OCI-LY7 (cell line): ENCODE data around the gene SLIT3. TPM values are rescaled to one million over a fixed set of nuclear protein-coding genes. Genes with fewer than 3 reads are reported as not detected.

ENCODE experiments used
- BruUV-seq: library from RNA; stranded (reverse); fragments of 400-500 nt; replicated peaks from 2 replicates; lab custom pipeline; 2021; lab: Mats Ljungman, UMichigan
- CTCF ChIA-PET: fragments of 300-600 bp; sonication (Branson Sonifier 250); formaldehyde crosslinking; loops from one replicate; lab custom pipeline; 2022; ENCODE audit warnings: antibody characterized with exemption; ENCODE audit not compliant: unreplicated experiment; lab: Charles Lee
- POLR2A ChIA-PET: fragments of 300-600 bp; sonication (Branson Sonifier 250); formaldehyde crosslinking; loops from one replicate; lab custom pipeline; 2022; ENCODE audit warnings: antibody characterized with exemption; lab: Charles Lee
- DNase-seq: peaks from one replicate; pipeline ENCODE4 v3.0.0-alpha.2; 2015; ENCODE audit warnings: low spot score
- H2AFZ ChIP-seq: fragments of 200-600 bp; sonication (generic), shearing (Covaris generic); 2 replicates; pipeline ENCODE4 v1.6.1; 2014; ENCODE audit warnings: mild to moderate bottlenecking, antibody characterized with exemption, low read length, moderate library complexity
- H3K27ac ChIP-seq: fragments of 200-600 bp; sonication (generic); 2 replicates; pipeline ENCODE4 v1.5.1; 2014; ENCODE audit warnings: mixed run types, low read depth, mild to moderate bottlenecking, moderate library complexity, low read length, inconsistent platforms; ENCODE audit not compliant: poor library complexity, severe bottlenecking
- H3K36me3 ChIP-seq: fragments of 200-600 bp; sonication (generic); 2 replicates; pipeline ENCODE4 v1.6.1; 2014; ENCODE audit warnings: mild to moderate bottlenecking, antibody characterized with exemption, low read length, moderate library complexity, mixed read lengths; ENCODE audit not compliant: insufficient read depth
- H3K4me1 ChIP-seq: fragments of 200-600 bp; sonication (generic); 2 replicates; pipeline ENCODE4 v1.5.1; 2014; ENCODE audit warnings: mild to moderate bottlenecking, low read length; ENCODE audit not compliant: insufficient read depth, poor library complexity, severe bottlenecking
- H3K4me2 ChIP-seq: fragments of 200-600 bp; sonication (generic); 2 replicates; pipeline ENCODE4 v1.6.1; 2014; ENCODE audit warnings: mild to moderate bottlenecking, low read length
- H3K4me3 ChIP-seq: fragments of 200-600 bp; sonication (generic); 2 replicates; pipeline ENCODE4 v1.5.1; 2014; ENCODE audit warnings: mild to moderate bottlenecking, low read depth, low read length; ENCODE audit not compliant: poor library complexity, severe bottlenecking
- H3K79me2 ChIP-seq: fragments of 200-600 bp; sonication (generic); 2 replicates; pipeline ENCODE4 v1.6.1; 2016; ENCODE audit warnings: low read depth, mild to moderate bottlenecking, low read length, moderate library complexity, mixed read lengths; ENCODE audit not compliant: insufficient read depth
- H3K9me2 ChIP-seq: fragments of 200-600 bp; sonication (generic); 2 replicates; pipeline ENCODE4 v1.6.1; 2016; ENCODE audit warnings: mild to moderate bottlenecking, low read length, mixed read lengths; ENCODE audit not compliant: insufficient read depth
- H3K9me3 ChIP-seq: fragments of 200-600 bp; sonication (generic); 2 replicates; pipeline ENCODE4 v1.6.1; 2014; ENCODE audit warnings: mild to moderate bottlenecking, mixed run types, low read length, mixed read lengths
- H4K20me1 ChIP-seq: fragments of 200-600 bp; sonication (generic); 2 replicates; pipeline ENCODE4 v1.6.1; 2014; ENCODE audit warnings: mild to moderate bottlenecking, antibody characterized with exemption, low read length, moderate library complexity, mixed read lengths; ENCODE audit not compliant: insufficient read depth
- CTCF ChIP-seq: fragments of 200-600 bp; sonication (generic); conservative IDR thresholded peaks from 2 replicates; pipeline ENCODE4 v1.5.1; 2014; ENCODE audit warnings: mild to moderate bottlenecking, antibody characterized with exemption, low read length, moderate library complexity, mixed read lengths
- EZH2phosphoT487 ChIP-seq: fragments of 200-600 bp; sonication (generic); IDR thresholded peaks from 2 replicates; pipeline ENCODE4 v1.6.1; 2018; ENCODE audit warnings: low read depth, borderline replicate concordance, mild to moderate bottlenecking, mixed run types, antibody characterized with exemption, low read length, moderate library complexity, mixed read lengths
- intact Hi-C: fragments of 100-400 bp; cut with micrococcal nuclease; formaldehyde crosslinking; loops from one replicate; pipeline ENCODE4 v1.10.0; 2022; ENCODE audit not compliant: unreplicated experiment
- total RNA-seq, 2 experiments: library from RNA; depleted of rRNA in 1 of 2; stranded (reverse); fragments of >200 nt in 1 of 2; shearing (Covaris generic) in 1 of 2; gene quantifications; 2 replicates each; pipeline ENCODE4 v1.2.3, GENCODE V29; 2014 to 2022

Gene SLIT3
- total RNA-seq, 2 experiments from 2014 or later = not detected

GRCh38 chr5:168667301-168667840 lies 633.6 kb downstream of the SLIT3 start:
- H3K9me2 ChIP-seq = no peaks in the 10 kb centered on the region
- H3K36me3 ChIP-seq = no peaks in the 10 kb centered on the region
- no peaks in the 10 kb centered on the region for H4K20me1 ChIP-seq
- no peaks in the 10 kb centered on the region for H3K4me1 ChIP-seq
- no peak overlapping the region for H3K4me3 ChIP-seq
- no peak for DNase-seq
- no peaks in the 10 kb centered on the region for H3K9me3 ChIP-seq
- no peak overlapping the region for H3K27ac ChIP-seq
- ChIA-PET CTCF (no interaction called here), POLR2A (interaction anchor here (1.2 kb wide), 1 partner anchor 19 kb away, joined by 4 read pairs; no protein-coding TSS in a partner anchor)
- BruUV-seq = no TSS peak
- intact Hi-C loops = no loop called here
- TF ChIP-seq EZH2phosphoT487 (no peak), CTCF (no peak)
- H3K79me2 ChIP-seq = no peaks in the 10 kb centered on the region
- no peak overlapping the region for H2AFZ ChIP-seq
- H3K4me2 ChIP-seq = no peak overlapping the region

- no peak overlapping the region for H3K4me3 ChIP-seq
- intact Hi-C loops = no loop called here
- no peak for DNase-seq
- CTCF ChIA-PET = no interaction called here
- no peaks in the 10 kb centered on the region for H3K36me3 ChIP-seq
- TF ChIP-seq EZH2phosphoT487 (no peak), CTCF (no peak)
- no TSS peak for BruUV-seq
- H4K20me1 ChIP-seq = no peaks in the 10 kb centered on the region
- no peaks in the 10 kb centered on the region for H3K9me2 ChIP-seq
- no peaks in the 10 kb centered on the region for H3K9me3 ChIP-seq
- H2AFZ ChIP-seq = no peak overlapping the region
- no peak overlapping the region for H3K27ac ChIP-seq
- POLR2A ChIA-PET = interaction anchor here (0.6 kb wide), 1 partner anchor 1251 kb away, joined by 3 read pairs; no protein-coding TSS in a partner anchor
- H3K4me1 ChIP-seq = no peaks in the 10 kb centered on the region
- H3K79me2 ChIP-seq = no peaks in the 10 kb centered on the region
- no peak overlapping the region for H3K4me2 ChIP-seq
Measured at GRCh38 chr5:168666356-168666755, 634.6 kb downstream of the SLIT3 start.

- no peak overlapping the region for H3K27ac ChIP-seq
- no peaks in the 10 kb centered on the region for H3K79me2 ChIP-seq
- H3K4me1 ChIP-seq = no peaks in the 10 kb centered on the region
- CTCF ChIA-PET = interaction anchor here (0.6 kb wide), 1 partner anchor 300 kb away, joined by 3 read pairs; no protein-coding TSS in a partner anchor
- no peaks in the 10 kb centered on the region for H3K9me3 ChIP-seq
- H3K4me2 ChIP-seq = no peak overlapping the region
- TF ChIP-seq CTCF = no peak
- POLR2A ChIA-PET = no interaction called here
- intact Hi-C loops = no loop called here
- H3K9me2 ChIP-seq = no peaks in the 10 kb centered on the region
- no peak for DNase-seq
- no TSS peak for BruUV-seq
- no peak overlapping the region for H2AFZ ChIP-seq
- no peaks in the 10 kb centered on the region for H4K20me1 ChIP-seq
- H3K4me3 ChIP-seq = no peak overlapping the region
- H3K36me3 ChIP-seq = no peaks in the 10 kb centered on the region
Measured at GRCh38 chr5:168663276-168664004, 637.5 kb downstream of the SLIT3 start.
